Subcutaneous preadipocyte (primary cell): ENCODE data around the gene KLHL10. TPM values are rescaled to one million over a fixed set of nuclear protein-coding genes. Genes with fewer than 3 reads are reported as not detected.

Experiments used
- small RNA-seq: library from RNA; depleted of rRNA; stranded (forward); fragments of <200 nt; gene quantifications from one replicate; pipeline ENCODE3, GENCODE V24; 2012
- total RNA-seq: library from RNA; depleted of rRNA; stranded (reverse); fragments of >200 nt; gene quantifications from 2 replicates; pipeline ENCODE4 v1.2.3, GENCODE V29; 2012

Gene KLHL10
- under 0.01 and 0.37 TPM in 2 replicates for total RNA-seq

DNA sequence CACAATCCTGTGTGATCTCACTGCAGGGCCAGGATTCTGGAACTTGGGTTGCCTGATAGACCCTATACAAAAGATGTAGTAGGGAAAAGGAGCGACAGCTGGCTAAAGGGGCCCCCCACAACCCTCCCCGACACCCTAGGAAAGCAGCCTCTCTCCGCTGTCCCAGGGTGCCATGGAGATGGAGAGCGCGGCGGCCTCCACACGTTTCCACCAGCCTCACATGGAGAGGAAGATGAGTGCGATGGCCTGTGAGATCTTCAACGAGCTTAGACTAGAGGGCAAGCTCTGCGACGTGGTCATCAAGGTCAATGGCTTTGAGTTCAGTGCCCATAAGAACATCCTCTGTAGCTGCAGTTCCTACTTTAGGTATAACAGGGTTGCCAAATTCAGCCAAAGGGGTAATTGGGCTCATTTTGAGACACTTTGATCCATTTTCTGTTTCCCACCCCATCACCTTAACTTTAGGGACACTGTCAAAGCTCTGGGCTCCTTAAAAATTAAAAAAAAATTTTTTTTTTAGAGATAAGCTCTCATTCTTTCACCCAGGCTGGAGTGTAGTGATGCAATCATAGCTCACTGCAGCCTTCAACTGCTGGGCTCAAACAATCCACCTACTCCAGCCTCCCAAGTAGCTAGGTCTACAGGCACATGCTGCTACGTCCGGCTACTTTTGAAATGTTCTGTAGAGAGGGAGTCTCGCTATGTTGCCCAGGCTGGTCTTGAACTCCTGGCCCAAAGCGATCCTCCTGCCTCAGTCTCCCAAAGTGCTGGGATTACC lies at the start of gene KLHL10:
TSS of gene KLHL10 (plus strand) at position 65 of the 778 bp plus-strand sequence. CDS start at position 173, 108 bp downstream.

DNA sequence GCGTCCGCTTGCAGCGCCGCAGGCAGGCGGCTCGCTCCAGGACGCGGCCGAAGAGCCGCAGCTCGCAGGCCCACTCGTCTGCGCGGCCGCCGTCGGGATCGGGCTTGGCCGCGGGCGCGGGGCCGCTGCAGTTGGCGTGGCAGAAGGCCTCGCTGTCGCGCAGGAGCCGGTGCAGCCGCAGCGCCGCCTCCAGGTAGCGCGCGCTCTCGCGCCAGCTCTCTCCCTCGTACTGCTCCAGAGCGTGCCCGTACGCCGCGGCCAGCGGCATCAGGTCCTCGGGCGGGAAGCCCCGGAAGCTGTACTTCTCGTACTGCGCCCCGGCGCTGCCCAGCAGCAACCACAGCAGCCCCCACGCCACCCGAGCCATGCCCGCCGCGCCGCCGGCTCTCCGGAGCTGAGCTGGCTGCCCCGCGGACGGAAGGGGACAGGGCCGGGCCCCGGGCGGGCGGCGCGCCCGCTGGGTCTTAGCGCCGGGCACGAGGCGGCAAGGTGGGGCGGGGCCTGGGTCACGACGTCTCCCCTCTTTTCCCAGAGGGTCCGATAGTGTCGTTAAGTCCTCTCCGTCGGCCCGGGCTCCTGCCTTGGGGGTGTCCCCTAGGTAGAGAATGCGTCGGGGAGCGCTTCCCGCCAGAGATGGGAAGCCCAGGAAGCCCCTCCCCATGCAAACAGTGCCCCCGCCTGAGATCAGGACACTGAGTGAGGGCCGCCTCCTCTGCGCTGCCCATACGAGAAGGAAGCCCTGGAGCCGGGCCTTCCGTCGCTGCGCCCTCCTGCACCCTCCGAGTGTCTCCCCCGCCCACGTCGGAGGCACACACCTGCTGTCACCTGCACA lies 25.9 kb upstream of the KLHL10 start, which contains the start of gene P3H4:
TSS of gene P3H4 (minus strand) at position 401 of the 832 bp plus-strand sequence. CDS start at position 367, 34 bp downstream.

DNA sequence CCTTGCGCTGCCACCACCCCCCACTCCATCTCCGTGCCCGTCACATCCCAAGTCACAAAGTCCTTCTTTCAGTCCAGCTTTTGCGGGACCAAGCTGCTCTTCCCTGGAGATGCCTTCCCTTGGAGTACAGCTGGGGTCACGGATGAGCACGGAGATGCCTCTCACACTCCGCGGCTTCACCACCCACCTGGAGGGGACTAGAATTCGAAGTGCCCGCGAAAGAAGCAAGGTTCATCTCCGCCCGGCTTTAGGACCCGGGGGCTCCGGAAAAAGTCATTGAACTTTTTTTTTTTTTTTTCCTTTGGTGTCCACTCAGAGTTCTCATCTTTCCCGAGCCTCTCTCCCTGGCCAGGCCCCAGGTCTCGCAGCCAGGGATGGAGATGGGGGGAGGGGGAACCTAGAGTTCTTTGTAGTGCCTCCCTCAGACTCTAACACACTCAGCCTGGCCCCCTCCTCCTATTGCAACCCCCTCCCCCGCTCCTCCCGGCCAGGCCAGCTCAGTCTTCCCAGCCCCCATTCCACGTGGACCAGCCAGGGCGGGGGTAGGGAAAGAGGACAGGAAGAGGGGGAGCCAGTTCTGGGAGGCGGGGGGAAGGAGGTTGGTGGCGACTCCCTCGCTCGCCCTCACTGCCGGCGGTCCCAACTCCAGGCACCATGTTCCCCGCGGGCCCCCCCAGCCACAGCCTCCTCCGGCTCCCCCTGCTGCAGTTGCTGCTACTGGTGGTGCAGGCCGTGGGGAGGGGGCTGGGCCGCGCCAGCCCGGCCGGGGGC lies 25.1 kb upstream of the KLHL10 start, which contains the start of gene FKBP10:
TSS of gene FKBP10 (plus strand) at position 624 of the 771 bp plus-strand sequence. CDS start at position 655, 31 bp downstream.

DNA sequence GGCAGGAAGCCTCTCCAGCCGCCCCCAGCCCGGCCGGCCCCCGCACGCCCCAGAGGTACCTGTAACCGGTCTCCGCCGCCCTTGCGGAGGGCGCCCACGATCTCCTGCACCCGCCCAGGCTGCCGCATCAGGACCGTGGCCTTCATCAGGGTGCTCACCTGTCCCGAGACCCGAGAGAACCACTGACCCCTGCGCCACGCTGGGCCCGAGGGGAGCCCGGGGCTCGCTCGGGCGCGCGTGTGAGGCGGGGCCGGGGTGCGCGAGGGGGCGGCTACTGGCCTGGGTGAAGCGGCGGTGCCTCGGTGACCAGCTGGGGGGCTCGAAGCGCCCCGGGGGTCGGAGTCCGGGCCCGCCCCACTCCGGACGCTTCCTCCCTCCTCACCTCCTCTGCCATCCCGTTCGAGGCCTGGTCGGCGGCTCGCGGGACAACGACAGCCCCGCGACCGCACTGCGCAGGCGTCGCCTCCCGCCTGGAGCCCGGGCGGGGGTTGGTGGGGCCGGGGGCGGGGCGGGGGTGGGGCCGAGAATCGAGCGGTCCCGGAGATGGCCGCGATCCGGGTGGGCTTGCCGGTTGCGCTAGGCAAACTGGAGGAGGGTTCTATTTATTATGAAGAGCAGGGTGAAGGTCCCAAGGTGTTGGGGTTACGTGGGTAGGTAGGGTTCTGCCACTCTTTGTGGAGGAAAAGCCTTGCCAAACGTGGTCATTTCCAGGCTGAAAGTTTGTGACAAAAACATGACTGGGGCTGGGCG lies 1.6 kb upstream of the KLHL10 start, which contains the start of gene NT5C3B:
TSS of gene NT5C3B (minus strand) at position 433 of the 750 bp plus-strand sequence. CDS start at position 394, 39 bp downstream.

DNA sequence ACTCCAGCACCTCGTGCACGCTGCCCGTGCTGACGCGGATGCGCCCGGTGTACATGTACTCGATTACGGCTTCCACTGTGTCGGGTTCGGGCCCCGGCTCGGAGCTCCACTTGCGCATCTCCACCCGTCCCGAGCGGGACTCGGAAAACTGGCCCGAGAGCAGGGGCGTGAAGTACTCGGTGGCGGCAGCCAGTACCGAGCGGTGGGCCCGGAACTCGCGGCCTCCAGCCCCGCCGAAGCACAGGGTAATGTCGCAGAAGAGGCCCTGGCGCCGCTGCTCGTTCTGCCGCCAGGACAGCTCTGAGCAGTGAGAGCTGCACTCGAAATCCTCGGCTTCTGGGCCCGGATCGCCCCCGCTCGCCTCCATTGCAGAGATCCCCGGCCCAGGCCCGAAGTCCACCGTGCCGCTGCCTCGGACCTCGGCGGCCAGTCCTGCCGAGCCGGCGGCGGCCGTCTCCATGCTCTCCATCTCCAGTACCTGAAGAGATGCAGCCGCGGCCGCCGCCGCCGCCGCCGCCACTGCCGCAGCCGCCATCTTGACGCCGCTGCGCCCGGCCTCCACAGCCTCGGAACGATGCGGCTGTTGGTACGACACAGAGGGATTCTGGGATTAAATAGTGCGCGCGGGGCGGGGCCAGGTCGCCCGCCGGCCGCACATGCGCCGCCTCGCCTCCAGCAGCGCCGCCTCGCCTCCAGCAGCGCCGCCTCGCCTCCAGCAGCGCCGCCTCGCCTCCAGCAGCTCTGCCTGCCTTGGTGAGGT lies 27.4 kb downstream of the KLHL10 start, which contains the start of gene KLHL11:
TSS of gene KLHL11 (minus strand) at position 588 of the 760 bp plus-strand sequence. CDS start at position 535, 53 bp downstream.

Small RNAs within 50 kb of the gene (small RNA-seq; reads per million reads assigned to genes)
- not detected for gene AC125257.2

Other genes with a start within 250 kb of the KLHL10 start
- gene KRT16, start 225.1 kb upstream of the KLHL10 start, total RNA-seq = not detected in 2 replicates
- gene KRT17, start 213.2 kb upstream of the KLHL10 start, total RNA-seq = 1.2 and 1.8 TPM in 2 replicates
- 55.1 and 55.7 TPM in 2 replicates for gene EIF1, start 148.9 kb upstream of the KLHL10 start, total RNA-seq
- gene GAST, start 125.5 kb upstream of the KLHL10 start, total RNA-seq = not detected in 2 replicates
- not detected in 2 replicates for gene HAP1, start 103.2 kb upstream of the KLHL10 start, total RNA-seq
- gene JUP, start 51.1 kb upstream of the KLHL10 start, total RNA-seq = 0.98 and 3.7 TPM in 2 replicates
- 38.6 and 42.0 TPM in 2 replicates for gene P3H4, start 25.9 kb upstream of the KLHL10 start, total RNA-seq
- gene FKBP10, start 24.8 kb upstream of the KLHL10 start, total RNA-seq = 239 and 240 TPM in 2 replicates
- gene NT5C3B, start 1.6 kb upstream of the KLHL10 start, total RNA-seq = 43.4 and 61.7 TPM in 2 replicates
- gene KLHL11, start 27.6 kb downstream of the KLHL10 start, total RNA-seq = 19.1 and 30.3 TPM in 2 replicates
- gene ACLY, start 81.1 kb downstream of the KLHL10 start, total RNA-seq = 233 and 404 TPM in 2 replicates
- gene ODAD4, start 92.8 kb downstream of the KLHL10 start, total RNA-seq = 0.37 and 0.59 TPM in 2 replicates
- 48.5 and 54.0 TPM in 2 replicates for gene CNP, start 129.0 kb downstream of the KLHL10 start, total RNA-seq
- 64.3 and 78.8 TPM in 2 replicates for gene DNAJC7, start 179.6 kb downstream of the KLHL10 start, total RNA-seq
- 19.5 and 26.0 TPM in 2 replicates for gene NKIRAS2, start 182.3 kb downstream of the KLHL10 start, total RNA-seq
- under 0.01 and 0.37 TPM in 2 replicates for gene C17orf113, start 212.8 kb downstream of the KLHL10 start, total RNA-seq